ENCODE data around the gene UNK. TPM values are rescaled to one million over a fixed set of nuclear protein-coding genes. Genes with fewer than 3 reads are reported as not detected.
A peak's percentile ranks its signal among the peaks of the same experiment; 100 is the strongest.

UNK gene
- total and polyA plus RNA-seq, 2 of the 13 experiments (the other 11 are each of a cell fraction or from before 2014, with no cell fraction given), result 31.6 to 33.0 TPM

DNA sequence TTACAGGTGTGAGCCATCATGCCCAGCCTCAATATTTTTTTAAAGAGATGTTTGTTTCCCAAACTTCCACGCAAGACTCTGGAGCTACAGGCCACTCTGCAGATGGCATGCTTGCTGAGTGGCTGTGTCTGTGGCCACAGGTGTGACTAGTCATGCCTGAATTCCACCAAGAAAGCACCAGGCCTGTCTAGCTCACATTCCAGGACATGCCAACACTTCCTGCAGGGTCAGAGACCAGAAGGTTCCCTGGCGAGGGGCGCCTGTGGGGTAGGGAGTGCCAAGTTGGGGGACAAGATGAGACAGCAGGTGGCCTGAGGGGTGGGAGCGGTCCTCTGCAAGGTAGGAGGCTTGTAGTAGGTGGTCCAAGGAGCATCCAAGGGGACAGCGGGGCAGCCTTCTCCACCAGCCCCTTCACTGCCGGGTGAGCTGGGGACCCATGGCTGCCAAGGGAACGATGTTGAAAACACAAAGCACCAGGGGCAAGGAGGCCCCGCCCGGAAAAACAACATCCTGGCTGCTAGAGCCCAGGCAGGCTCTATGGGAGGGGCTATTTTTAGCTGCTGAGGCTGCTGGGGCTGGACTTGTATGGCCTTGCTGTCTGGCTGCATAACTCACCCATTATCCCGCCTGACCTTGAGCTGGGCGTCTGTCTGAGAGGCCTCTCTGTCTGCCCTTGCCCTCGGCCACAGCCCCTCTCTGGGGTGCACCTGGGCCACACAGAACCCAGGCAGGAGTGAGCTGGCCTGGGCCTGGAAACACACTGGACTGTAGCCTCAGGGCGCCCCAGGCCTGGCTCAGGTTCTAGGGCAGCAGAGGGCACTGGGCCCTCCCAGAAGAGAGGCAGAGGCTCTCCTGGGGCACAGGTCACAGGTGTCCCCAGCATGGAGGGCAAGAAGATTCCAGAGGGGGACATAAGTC, 88.1 kb downstream of the UNK start:
- Histone ChIP-seq H3K9ac (ENCODE audit: insufficient read depth, low read depth, low read length) (peak overlapping the region; percentile 80), H3K79me2 (ENCODE audit: insufficient read depth, low read length) (peaks cover 28% of the 10 kb centered on the region), H3K4me2 (ENCODE audit: low read depth, low read length) (peak overlapping the region; percentile 88), H3K36me3 (replicated peaks in 1 of 2; ENCODE audit: control insufficient read depth in 1 of 2, insufficient read depth in 2 of 2, low read length in 2 of 2) (peaks cover 3 to 18% of the 10 kb centered on the region in 2 experiments; a peak in 4 of 5 replicates), H3K27me3 (ENCODE audit: control insufficient read depth in 1 of 2, insufficient read depth in 2 of 2, low read length in 2 of 2) (no peaks in the 10 kb centered on the region), H3K27ac (ENCODE audit: extremely low read length, insufficient read depth, low read length) (peak overlapping the region; percentile 97), H4K20me1 (ENCODE audit: insufficient read depth, low read length) (no peaks in the 10 kb centered on the region; the same call in 1 of the 2 replicates), H3K4me1 (ENCODE audit: insufficient read depth, low read length) (peaks cover 88% of the 10 kb centered on the region), H3K9me3 (ENCODE audit: low read length) (no peaks in the 10 kb centered on the region), H3K4me3 (replicated peaks in 1 of 3; ENCODE audit: insufficient read depth in 1 of 3, low read depth in 2 of 3, low read length in 3 of 3) (peak overlapping the region; percentile 13 to 62 (median 36); a peak in 5 of 6 replicates), H2AFZ (ENCODE audit: low read length) (no peak overlapping the region)
- intact Hi-C loops (cut with micrococcal nuclease; ENCODE audit: unreplicated experiment) (no loop called here), in situ Hi-C loops (cut with HindIII; ENCODE audit: extremely low pct_ligation_motif_present, low pct_unique_long_range_greater_than_20kb) (no loop called here)
- FAIRE-seq (peak; percentile 96), DNase-seq (ENCODE audit: low spot score) (peak; percentile 99), ATAC-seq (peak; percentile 64)
- no TSS peak for BruUV-seq (replicated peaks)
- ChIA-PET POLR2A (interaction anchor here (0.7 to 13.8 kb wide), 21 partner anchors 8 to 379 kb away, joined by 3 to 454 read pairs (median 8); partner anchors contain the start of genes ACOX1, GALK1, MRPL38 and TEN1), CTCF (ENCODE audit: low intra/inter-chr PET ratio, low total read pairs) (no interaction called here)
- WGBS (ENCODE audit: low lambda C conversion rate), result 9% methylated on average over 5 of the region's 13 CpGs
- TF ChIP-seq KLF13 (CRISPR knock-in tag; IDR thresholded peaks at IDR 0.05), result no peak; the same call in 1 of the 2 replicates
- TF ChIP-seq ZNF746 (CRISPR knock-in tag; IDR thresholded peaks at IDR 0.05), result peak; percentile 88; the same call in 1 of the 2 replicates
- TF ChIP-seq ZNF263 (CRISPR knock-in tag; IDR thresholded peaks at IDR 0.05), result peak; percentile 56
- TF ChIP-seq, protein P1, sequence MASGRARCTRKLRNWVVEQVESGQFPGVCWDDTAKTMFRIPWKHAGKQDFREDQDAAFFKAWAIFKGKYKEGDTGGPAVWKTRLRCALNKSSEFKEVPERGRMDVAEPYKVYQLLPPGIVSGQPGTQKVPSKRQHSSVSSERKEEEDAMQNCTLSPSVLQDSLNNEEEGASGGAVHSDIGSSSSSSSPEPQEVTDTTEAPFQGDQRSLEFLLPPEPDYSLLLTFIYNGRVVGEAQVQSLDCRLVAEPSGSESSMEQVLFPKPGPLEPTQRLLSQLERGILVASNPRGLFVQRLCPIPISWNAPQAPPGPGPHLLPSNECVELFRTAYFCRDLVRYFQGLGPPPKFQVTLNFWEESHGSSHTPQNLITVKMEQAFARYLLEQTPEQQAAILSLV (CRISPR knock-in tag; IDR thresholded peaks at IDR 0.05; ENCODE audit: borderline replicate concordance), result 0 out of 2 replicates have a peak, but pooled peaks have one; percentile 72
- peak; percentile 89 for TF ChIP-seq ZNF160 (CRISPR knock-in tag; IDR thresholded peaks at IDR 0.05)
- TF ChIP-seq PAWR (CRISPR knock-in tag; IDR thresholded peaks at IDR 0.05; ENCODE audit: borderline replicate concordance), result no peak
- 0 out of 2 replicates have a peak, but pooled peaks have one; percentile 25 for TF ChIP-seq ZNF33A (CRISPR knock-in tag; IDR thresholded peaks at IDR 0.05; ENCODE audit: borderline replicate concordance)
- TF ChIP-seq, protein P2, sequence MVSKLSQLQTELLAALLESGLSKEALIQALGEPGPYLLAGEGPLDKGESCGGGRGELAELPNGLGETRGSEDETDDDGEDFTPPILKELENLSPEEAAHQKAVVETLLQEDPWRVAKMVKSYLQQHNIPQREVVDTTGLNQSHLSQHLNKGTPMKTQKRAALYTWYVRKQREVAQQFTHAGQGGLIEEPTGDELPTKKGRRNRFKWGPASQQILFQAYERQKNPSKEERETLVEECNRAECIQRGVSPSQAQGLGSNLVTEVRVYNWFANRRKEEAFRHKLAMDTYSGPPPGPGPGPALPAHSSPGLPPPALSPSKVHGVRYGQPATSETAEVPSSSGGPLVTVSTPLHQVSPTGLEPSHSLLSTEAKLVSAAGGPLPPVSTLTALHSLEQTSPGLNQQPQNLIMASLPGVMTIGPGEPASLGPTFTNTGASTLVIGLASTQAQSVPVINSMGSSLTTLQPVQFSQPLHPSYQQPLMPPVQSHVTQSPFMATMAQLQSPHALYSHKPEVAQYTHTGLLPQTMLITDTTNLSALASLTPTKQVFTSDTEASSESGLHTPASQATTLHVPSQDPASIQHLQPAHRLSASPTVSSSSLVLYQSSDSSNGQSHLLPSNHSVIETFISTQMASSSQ (IDR thresholded peaks at IDR 0.05; ENCODE audit: low read depth), result no peak; the same call in 1 of the 2 replicates
- TF ChIP-seq, protein P2 (CRISPR knock-in tag; IDR thresholded peaks at IDR 0.05; ENCODE audit: borderline replicate concordance), result peak; percentile 88
- TF ChIP-seq ZNF256 (CRISPR knock-in tag; conservative IDR thresholded peaks at IDR 0.05), result peak; percentile 74; the same call in 1 of the 2 replicates
- TF ChIP-seq TOE1 (CRISPR knock-in tag; IDR thresholded peaks at IDR 0.05), result no peak
- peak; percentile 14; the same call in 1 of the 2 replicates for TF ChIP-seq ZNF230 (CRISPR knock-in tag; IDR thresholded peaks at IDR 0.05)
- TF ChIP-seq ZBTB42 (CRISPR knock-in tag; IDR thresholded peaks at IDR 0.05), result no peak

Data from HepG2 (cell line).